ENCODE measurements around the gene LIX1.

Gene LIX1

DNA sequence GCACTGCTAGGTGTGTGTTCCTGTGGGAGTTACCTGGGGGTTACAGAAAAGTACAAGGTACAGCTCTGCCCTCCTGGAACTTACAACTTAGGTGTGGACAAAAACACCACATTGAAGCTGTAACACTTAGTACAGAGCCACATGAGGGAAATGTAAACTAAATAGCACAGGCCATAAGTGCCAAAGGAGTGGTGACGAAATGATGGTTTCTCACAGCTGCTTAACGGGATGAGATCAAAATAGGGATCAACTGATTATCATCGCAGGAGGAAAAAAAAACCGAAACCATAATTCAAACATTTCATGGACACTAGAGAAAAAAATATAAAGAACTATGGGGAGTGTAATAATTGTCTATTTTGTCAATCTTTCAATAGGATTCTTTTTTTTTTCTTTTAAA is 5.9 kb downstream of the LIX1 start:
- Histone ChIP-seq H3K4me2 (ENCODE audit: low read length) (no peak overlapping the region), H2AFZ (no peak overlapping the region), H3K4me1 (no peaks in the 10 kb centered on the region), H3K27me3 (ENCODE audit: control insufficient read depth, insufficient read depth, low read length) (no peaks in the 10 kb centered on the region), H3K9me3 (ENCODE audit: control insufficient read depth, low read length) (no peaks in the 10 kb centered on the region), H3K27ac (no peak overlapping the region), H3K36me3 (ENCODE audit: control insufficient read depth, insufficient read depth, low read length) (no peaks in the 10 kb centered on the region), H3K4me3 (ENCODE audit: low read depth, low read length) (no peak overlapping the region), H3K79me2 (no peaks in the 10 kb centered on the region), H3K9ac (no peak overlapping the region)
- TF ChIP-seq CTCF (IDR thresholded peaks at IDR 0.05) = no peak

DNA sequence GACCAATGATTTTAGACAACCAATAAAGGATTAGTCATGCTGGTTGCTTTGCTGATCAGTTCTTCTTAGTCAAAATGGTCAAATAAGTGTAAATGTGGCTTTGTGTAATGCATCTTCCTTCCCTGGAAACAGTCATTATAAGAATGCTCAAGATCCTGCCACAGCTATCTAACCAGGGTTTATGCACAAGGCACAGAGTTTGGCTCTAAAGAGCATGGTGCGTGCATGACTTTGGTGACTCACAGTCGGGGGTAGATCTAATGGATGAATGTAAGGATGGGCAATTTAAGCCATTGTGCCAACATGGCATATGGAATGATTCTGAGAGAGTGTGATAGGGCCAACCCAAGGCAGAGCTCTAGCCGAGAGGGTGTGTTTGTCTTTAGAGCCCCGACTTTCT is 6.5 kb downstream of the LIX1 start:
- H3K27me3 ChIP-seq (ENCODE audit: control insufficient read depth, insufficient read depth, low read length) = no peaks in the 10 kb centered on the region
- H3K36me3 ChIP-seq (ENCODE audit: control insufficient read depth, insufficient read depth, low read length) = no peaks in the 10 kb centered on the region
- no peak for TF ChIP-seq CTCF (IDR thresholded peaks at IDR 0.05)

GRCh38 chr5:97134634-97135033 is 7.8 kb downstream of the LIX1 start:
- no peak overlapping the region for H3K4me2 ChIP-seq (ENCODE audit: low read length)
- H3K9me3 ChIP-seq (ENCODE audit: control insufficient read depth, low read length) = no peaks in the 10 kb centered on the region
- no peak overlapping the region for H3K9ac ChIP-seq
- H3K4me3 ChIP-seq (ENCODE audit: low read depth, low read length) = no peak overlapping the region
- H3K36me3 ChIP-seq (ENCODE audit: control insufficient read depth, insufficient read depth, low read length) = no peaks in the 10 kb centered on the region
- no peaks in the 10 kb centered on the region for H3K79me2 ChIP-seq
- H2AFZ ChIP-seq = no peak overlapping the region
- no peak overlapping the region for H3K27ac ChIP-seq
- no peaks in the 10 kb centered on the region for H3K27me3 ChIP-seq (ENCODE audit: control insufficient read depth, insufficient read depth, low read length)
- TF ChIP-seq CTCF (IDR thresholded peaks at IDR 0.05) = no peak
- H3K4me1 ChIP-seq = no peaks in the 10 kb centered on the region

More for the DNA sequence above, 6.5 kb downstream of the LIX1 start:
- H3K27ac ChIP-seq = no peak overlapping the region
- H3K4me3 ChIP-seq (ENCODE audit: low read depth, low read length) = no peak overlapping the region
- no peaks in the 10 kb centered on the region for H3K79me2 ChIP-seq
- no peak overlapping the region for H2AFZ ChIP-seq
- H3K4me1 ChIP-seq = no peaks in the 10 kb centered on the region
- no peak overlapping the region for H3K9ac ChIP-seq
- H3K4me2 ChIP-seq (ENCODE audit: low read length) = no peak overlapping the region
- H3K9me3 ChIP-seq (ENCODE audit: control insufficient read depth, low read length) = no peaks in the 10 kb centered on the region

DNA sequence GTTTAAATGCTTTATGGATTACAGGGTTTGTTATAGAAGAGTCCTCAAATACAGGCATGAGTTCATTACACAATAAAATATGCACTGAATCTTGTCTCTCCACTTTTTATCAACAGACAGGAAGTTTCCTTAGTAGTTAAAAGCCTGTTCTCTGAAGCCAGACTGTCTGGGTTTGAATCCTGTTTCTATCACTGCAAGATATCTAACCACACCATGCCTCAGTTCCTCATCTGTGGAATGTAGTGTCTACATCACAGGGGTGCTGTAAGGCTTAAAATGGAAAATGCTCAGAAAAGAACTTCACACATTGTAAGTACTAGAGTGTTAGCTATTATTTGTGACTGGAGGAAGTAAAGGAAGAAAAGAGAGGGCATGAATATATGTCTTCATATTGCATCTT is 9.3 kb downstream of the LIX1 start:
- no peak overlapping the region for H3K4me3 ChIP-seq (ENCODE audit: low read depth, low read length)
- TF ChIP-seq CTCF (IDR thresholded peaks at IDR 0.05) = no peak
- no peak overlapping the region for H3K27ac ChIP-seq
- H3K36me3 ChIP-seq (ENCODE audit: control insufficient read depth, insufficient read depth, low read length) = no peaks in the 10 kb centered on the region
- no peak overlapping the region for H3K4me2 ChIP-seq (ENCODE audit: low read length)
- no peaks in the 10 kb centered on the region for H3K4me1 ChIP-seq
- H3K27me3 ChIP-seq (ENCODE audit: control insufficient read depth, insufficient read depth, low read length) = no peaks in the 10 kb centered on the region
- no peak overlapping the region for H2AFZ ChIP-seq
- no peak overlapping the region for H3K9ac ChIP-seq
- no peaks in the 10 kb centered on the region for H3K79me2 ChIP-seq
- no peaks in the 10 kb centered on the region for H3K9me3 ChIP-seq (ENCODE audit: control insufficient read depth, low read length)

GRCh38 chr5:97131921-97132320 is 10.5 kb downstream of the LIX1 start:
- H3K4me1 ChIP-seq = no peaks in the 10 kb centered on the region
- TF ChIP-seq CTCF (IDR thresholded peaks at IDR 0.05) = no peak
- no peaks in the 10 kb centered on the region for H3K27me3 ChIP-seq (ENCODE audit: control insufficient read depth, insufficient read depth, low read length)
- H3K27ac ChIP-seq = no peak overlapping the region
- no peaks in the 10 kb centered on the region for H3K9me3 ChIP-seq (ENCODE audit: control insufficient read depth, low read length)
- no peak overlapping the region for H3K4me2 ChIP-seq (ENCODE audit: low read length)
- no peak overlapping the region for H3K9ac ChIP-seq
- no peak overlapping the region for H2AFZ ChIP-seq
- H3K79me2 ChIP-seq = no peaks in the 10 kb centered on the region
- H3K36me3 ChIP-seq (ENCODE audit: control insufficient read depth, insufficient read depth, low read length) = no peaks in the 10 kb centered on the region
- no peak overlapping the region for H3K4me3 ChIP-seq (ENCODE audit: low read depth, low read length)
